ENCODE measurements around the gene PRKAR2A. TPM values are rescaled to one million over a fixed set of nuclear protein-coding genes. Genes with fewer than 3 reads are reported as not detected.

PRKAR2A gene
- total RNA-seq (2022): 51.3 and 61.3 TPM in 2 replicates
- percentile 65 among the genes with signal in this experiment for Bru-seq, nascent RNA
- percentile 82 among the genes with signal in this experiment for BruChase-seq, experiment 1, labeled RNA remaining after a 6-hour chase
- percentile 68 among the genes with signal in this experiment for BruChase-seq, experiment 2, labeled RNA remaining after a 2-hour chase
- long read RNA-seq, full-length matches to known transcripts: 14 of 35 reads
- long read RNA-seq, partial matches to known transcripts: 0 of 35 reads
- long read RNA-seq, other reads (novel, unspliced or antisense): 21 of 35 reads

- TF ChIP-seq CTCF (IDR thresholded peaks at IDR 0.05; ENCODE audit: unreplicated experiment): no peak
- intact Hi-C loops (cut with micrococcal nuclease): loop anchor here (1.0 to 10.0 kb wide), 3 partner anchors 52 to 71 kb away; partner anchors contain the start of gene ARIH2
These were observed at the start of gene PRKAR2A for GRCh38 chr3:48847504-48848423. TSS of gene PRKAR2A (minus strand) at chr3:48847874. CDS start at chr3:48847596, 278 bp downstream.

DNA sequence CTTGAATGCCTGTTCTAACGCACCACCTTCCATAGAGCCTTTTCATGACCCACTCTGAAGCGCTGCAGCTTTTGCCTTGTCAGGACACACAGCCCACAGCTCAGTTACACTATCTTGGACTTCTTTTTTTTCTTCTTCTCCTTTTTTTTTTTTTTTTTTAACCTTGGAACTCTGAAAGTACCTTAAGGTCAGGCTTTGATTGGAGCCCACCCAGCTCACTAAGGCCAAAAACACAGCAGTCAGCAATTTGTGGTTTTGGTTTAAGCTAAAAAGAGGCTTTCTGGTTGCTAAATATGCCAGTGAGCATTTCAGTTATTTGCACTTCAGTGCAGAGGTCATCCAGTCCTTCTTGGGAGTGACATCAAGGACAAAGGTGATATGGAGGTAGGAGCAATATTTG, 49.3 kb upstream of the PRKAR2A start:
- DNase-seq (ENCODE audit: unreplicated experiment): no peak
- H3K27ac Mint-ChIP-seq (ENCODE audit: low read depth, unreplicated experiment): no peak overlapping the region
- POLR2A ChIA-PET: interaction anchor here (4.1 kb wide), 1 partner anchor 22 kb away, joined by 32 read pairs; the partner anchor contains the start of gene ARIH2
- H3K36me3 Mint-ChIP-seq (ENCODE audit: insufficient read depth, unreplicated experiment): no peaks in the 10 kb centered on the region
- H3K4me1 Mint-ChIP-seq (ENCODE audit: insufficient read depth, unreplicated experiment): peaks cover 22% of the 10 kb centered on the region
- H3K4me3 Mint-ChIP-seq (ENCODE audit: unreplicated experiment): no peak overlapping the region
- TF ChIP-seq CTCF (IDR thresholded peaks at IDR 0.05; ENCODE audit: unreplicated experiment): no peak
- no peaks in the 10 kb centered on the region for H3K27me3 Mint-ChIP-seq (ENCODE audit: insufficient read depth, unreplicated experiment)
- no TSS peak for BruUV-seq (replicated peaks)
- intact Hi-C loops (cut with micrococcal nuclease): no loop called here
- CTCF ChIA-PET: interaction anchor here (0.6 kb wide), 1 partner anchor 75 kb away, joined by 3 read pairs; no protein-coding TSS in a partner anchor
- no peaks in the 10 kb centered on the region for H3K9me3 Mint-ChIP-seq (ENCODE audit: unreplicated experiment)

More at GRCh38 chr3:48847504-48848423, at the start of gene PRKAR2A:
- H3K4me1 Mint-ChIP-seq (ENCODE audit: insufficient read depth, unreplicated experiment): peaks cover 13% of the 10 kb centered on the region
- H3K4me3 Mint-ChIP-seq (ENCODE audit: unreplicated experiment): peak within 1 kb of the TSS; percentile 87
- BruUV-seq (replicated peaks): no TSS peak
- no peaks in the 10 kb centered on the region for H3K9me3 Mint-ChIP-seq (ENCODE audit: unreplicated experiment)
- ChIA-PET CTCF (interaction anchor here (0.6 to 0.7 kb wide), 4 partner anchors 8 to 755 kb away, joined by 3 to 5 read pairs (median 4); no protein-coding TSS in a partner anchor), POLR2A (interaction anchor here (0.5 to 4.0 kb wide), 29 partner anchors 9 to 1388 kb away, joined by 3 to 45 read pairs (median 3); partner anchors contain the start of genes ARIH2, CELSR3, IP6K2 and NCKIPSD)
- no peaks in the 10 kb centered on the region for H3K36me3 Mint-ChIP-seq (ENCODE audit: insufficient read depth, unreplicated experiment)
- peak within 1 kb of the TSS; percentile 93 for H3K27ac Mint-ChIP-seq (ENCODE audit: low read depth, unreplicated experiment)
- DNase-seq (ENCODE audit: unreplicated experiment): peak; percentile 85
- no peaks in the 10 kb centered on the region for H3K27me3 Mint-ChIP-seq (ENCODE audit: insufficient read depth, unreplicated experiment)

- POLR2A ChIA-PET: no interaction called here
- CTCF ChIA-PET: interaction anchor here (0.7 kb wide), 1 partner anchor 23 kb away, joined by 4 read pairs; no protein-coding TSS in a partner anchor
- H3K27ac Mint-ChIP-seq (ENCODE audit: low read depth, unreplicated experiment): no peak overlapping the region
- intact Hi-C loops (cut with micrococcal nuclease): no loop called here
- TF ChIP-seq CTCF (IDR thresholded peaks at IDR 0.05; ENCODE audit: unreplicated experiment): no peak
- no TSS peak for BruUV-seq (replicated peaks)
- H3K4me1 Mint-ChIP-seq (ENCODE audit: insufficient read depth, unreplicated experiment): peaks cover 29% of the 10 kb centered on the region
- no peaks in the 10 kb centered on the region for H3K36me3 Mint-ChIP-seq (ENCODE audit: insufficient read depth, unreplicated experiment)
- H3K27me3 Mint-ChIP-seq (ENCODE audit: insufficient read depth, unreplicated experiment): no peaks in the 10 kb centered on the region
- no peak for DNase-seq (ENCODE audit: unreplicated experiment)
- no peak overlapping the region for H3K4me3 Mint-ChIP-seq (ENCODE audit: unreplicated experiment)
- no peaks in the 10 kb centered on the region for H3K9me3 Mint-ChIP-seq (ENCODE audit: unreplicated experiment)
These were observed 46.8 kb upstream of the PRKAR2A start for GRCh38 chr3:48894516-48894915.

All from MCF 10A (cell line).